ENCODE measurements around the gene CHPF2. TPM values are rescaled to one million over a fixed set of nuclear protein-coding genes. Genes with fewer than 3 reads are reported as not detected.

CHPF2 gene, protein sequence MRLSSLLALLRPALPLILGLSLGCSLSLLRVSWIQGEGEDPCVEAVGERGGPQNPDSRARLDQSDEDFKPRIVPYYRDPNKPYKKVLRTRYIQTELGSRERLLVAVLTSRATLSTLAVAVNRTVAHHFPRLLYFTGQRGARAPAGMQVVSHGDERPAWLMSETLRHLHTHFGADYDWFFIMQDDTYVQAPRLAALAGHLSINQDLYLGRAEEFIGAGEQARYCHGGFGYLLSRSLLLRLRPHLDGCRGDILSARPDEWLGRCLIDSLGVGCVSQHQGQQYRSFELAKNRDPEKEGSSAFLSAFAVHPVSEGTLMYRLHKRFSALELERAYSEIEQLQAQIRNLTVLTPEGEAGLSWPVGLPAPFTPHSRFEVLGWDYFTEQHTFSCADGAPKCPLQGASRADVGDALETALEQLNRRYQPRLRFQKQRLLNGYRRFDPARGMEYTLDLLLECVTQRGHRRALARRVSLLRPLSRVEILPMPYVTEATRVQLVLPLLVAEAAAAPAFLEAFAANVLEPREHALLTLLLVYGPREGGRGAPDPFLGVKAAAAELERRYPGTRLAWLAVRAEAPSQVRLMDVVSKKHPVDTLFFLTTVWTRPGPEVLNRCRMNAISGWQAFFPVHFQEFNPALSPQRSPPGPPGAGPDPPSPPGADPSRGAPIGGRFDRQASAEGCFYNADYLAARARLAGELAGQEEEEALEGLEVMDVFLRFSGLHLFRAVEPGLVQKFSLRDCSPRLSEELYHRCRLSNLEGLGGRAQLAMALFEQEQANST
- total RNA-seq: 77.5 and 83.2 TPM in 2 replicates

DNA sequence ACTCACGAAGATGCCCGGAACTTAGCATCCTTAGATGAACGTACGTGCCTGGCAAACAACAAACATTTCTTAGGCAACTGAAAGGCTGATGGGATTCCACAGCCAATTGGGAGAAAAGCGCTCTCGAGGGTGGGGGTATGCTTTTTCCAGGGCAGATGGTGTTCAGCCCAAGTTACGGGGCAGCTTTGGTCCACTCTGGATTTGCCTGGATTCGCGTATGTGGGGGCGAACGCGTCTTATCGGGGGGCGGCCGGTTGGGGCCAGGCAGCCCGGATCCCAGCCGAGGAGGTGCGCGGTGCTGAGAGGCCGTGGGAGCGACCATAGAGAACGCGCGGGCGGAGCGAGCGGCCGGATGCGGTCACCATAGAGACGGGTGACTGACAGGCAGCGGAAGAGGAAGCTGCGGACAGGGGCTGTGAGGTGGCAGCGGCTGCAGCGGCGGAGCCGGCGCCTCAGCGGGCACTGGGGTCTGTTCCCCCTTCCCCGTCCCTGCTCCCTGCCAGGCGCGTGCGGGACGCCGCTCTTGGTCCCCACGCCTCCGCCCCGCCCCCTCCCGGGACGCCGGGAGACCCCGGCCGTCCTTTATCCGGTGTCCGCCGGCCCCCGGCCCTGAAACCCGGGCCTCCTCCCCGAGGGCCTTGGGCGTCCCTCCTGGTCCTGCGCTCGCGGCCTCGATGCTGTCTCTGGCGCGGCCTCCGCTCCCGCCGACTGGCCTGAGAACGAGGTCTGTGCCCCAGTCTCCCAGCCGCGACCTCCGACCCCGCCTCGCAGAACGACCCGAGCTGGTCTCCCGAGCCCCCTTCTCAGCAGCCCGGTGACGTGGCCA, at the start of gene CHPF2:
CHPF2 (plus strand) TSS at position 393 of the 826 bp plus-strand sequence. CDS start 1,529 bp downstream, outside the sequence.
- Histone ChIP-seq H4K20me1 (ENCODE audit: insufficient read depth, low read length) (peaks cover 43% of the 10 kb centered on the region), H2AFZ (ENCODE audit: low read length) (peak within 1 kb of the TSS; percentile 95), H3K27ac (ENCODE audit: low read depth, low read length) (peak within 1 kb of the TSS; percentile 97), H3K79me2 (ENCODE audit: insufficient read depth, low read length) (peaks cover 55% of the 10 kb centered on the region), H3K36me3 (ENCODE audit: insufficient read depth, low read length) (peaks cover 36% of the 10 kb centered on the region), H3K9me3 (ENCODE audit: low read depth, low read length) (no peaks in the 10 kb centered on the region), H3K4me2 (ENCODE audit: insufficient read depth, low read length) (peak within 1 kb of the TSS; percentile 90), H3K4me1 (ENCODE audit: insufficient read depth, low read length) (peaks cover 31% of the 10 kb centered on the region), H3K27me3 (ENCODE audit: insufficient read depth, low read length) (no peaks in the 10 kb centered on the region), H3K4me3 (ENCODE audit: insufficient read depth, low read length) (peak within 1 kb of the TSS; percentile 99)
- TF ChIP-seq, protein P1, sequence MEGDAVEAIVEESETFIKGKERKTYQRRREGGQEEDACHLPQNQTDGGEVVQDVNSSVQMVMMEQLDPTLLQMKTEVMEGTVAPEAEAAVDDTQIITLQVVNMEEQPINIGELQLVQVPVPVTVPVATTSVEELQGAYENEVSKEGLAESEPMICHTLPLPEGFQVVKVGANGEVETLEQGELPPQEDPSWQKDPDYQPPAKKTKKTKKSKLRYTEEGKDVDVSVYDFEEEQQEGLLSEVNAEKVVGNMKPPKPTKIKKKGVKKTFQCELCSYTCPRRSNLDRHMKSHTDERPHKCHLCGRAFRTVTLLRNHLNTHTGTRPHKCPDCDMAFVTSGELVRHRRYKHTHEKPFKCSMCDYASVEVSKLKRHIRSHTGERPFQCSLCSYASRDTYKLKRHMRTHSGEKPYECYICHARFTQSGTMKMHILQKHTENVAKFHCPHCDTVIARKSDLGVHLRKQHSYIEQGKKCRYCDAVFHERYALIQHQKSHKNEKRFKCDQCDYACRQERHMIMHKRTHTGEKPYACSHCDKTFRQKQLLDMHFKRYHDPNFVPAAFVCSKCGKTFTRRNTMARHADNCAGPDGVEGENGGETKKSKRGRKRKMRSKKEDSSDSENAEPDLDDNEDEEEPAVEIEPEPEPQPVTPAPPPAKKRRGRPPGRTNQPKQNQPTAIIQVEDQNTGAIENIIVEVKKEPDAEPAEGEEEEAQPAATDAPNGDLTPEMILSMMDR (IDR thresholded peaks at IDR 0.05; ENCODE audit: extremely low read depth, low read depth, low read length): no peak
- peak; percentile 99 for DNase-seq (ENCODE audit: insufficient read length, low spot score, missing footprints)

DNA sequence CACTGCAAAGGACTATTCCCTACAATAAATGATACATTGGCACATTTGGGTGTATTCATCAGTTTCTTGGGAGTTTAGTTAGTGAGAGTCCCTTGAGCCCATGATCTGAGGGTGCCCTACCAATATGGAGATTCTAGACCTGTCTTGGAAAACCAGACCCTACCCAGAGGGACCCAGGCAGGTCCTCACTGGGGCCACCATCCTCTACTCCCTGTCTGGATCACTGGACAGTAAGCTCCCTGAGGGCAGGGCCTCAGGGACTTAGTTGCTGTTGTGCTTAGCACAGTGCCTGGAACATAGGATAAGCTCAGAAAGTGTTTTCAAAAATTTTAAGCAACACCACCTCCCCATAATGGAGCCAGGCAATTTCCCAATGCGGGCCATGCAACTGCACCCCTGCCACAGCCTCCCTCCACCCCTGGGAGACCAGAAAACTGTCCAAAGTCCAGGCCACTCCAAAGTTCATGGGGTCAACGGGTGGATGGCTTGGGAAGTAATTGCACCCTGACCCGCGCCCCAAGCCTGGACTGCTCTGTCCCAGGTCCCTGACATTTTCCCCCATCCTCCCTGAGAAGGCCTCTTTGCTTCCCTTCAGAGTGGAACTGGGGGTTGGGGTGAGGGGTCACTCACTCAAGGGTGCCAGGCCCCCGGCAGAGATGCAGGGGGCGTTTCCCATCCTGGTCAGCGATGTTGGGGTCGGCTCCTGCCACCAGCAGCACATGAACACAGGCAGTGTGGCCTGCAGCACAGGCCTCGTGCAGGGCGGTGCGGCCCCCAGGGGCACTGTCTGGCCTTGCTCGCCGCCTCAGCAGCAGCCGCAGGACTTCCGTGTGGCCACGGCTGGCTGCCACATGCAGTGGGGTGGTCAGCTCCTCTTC, 46.3 kb upstream of the CHPF2 start:
- no peak overlapping the region for H3K4me3 ChIP-seq (ENCODE audit: insufficient read depth, low read length)
- TF ChIP-seq, protein P1 (IDR thresholded peaks at IDR 0.05; ENCODE audit: extremely low read depth, low read depth, low read length): no peak
- no peaks in the 10 kb centered on the region for H3K79me2 ChIP-seq (ENCODE audit: insufficient read depth, low read length)
- no peak for DNase-seq (ENCODE audit: insufficient read length, low spot score, missing footprints)
- peaks cover 36% of the 10 kb centered on the region for H3K27me3 ChIP-seq (ENCODE audit: insufficient read depth, low read length)
- no peaks in the 10 kb centered on the region for H3K4me1 ChIP-seq (ENCODE audit: insufficient read depth, low read length)
- no peak overlapping the region for H2AFZ ChIP-seq (ENCODE audit: low read length)
- H3K4me2 ChIP-seq (ENCODE audit: insufficient read depth, low read length): no peak overlapping the region
- no peaks in the 10 kb centered on the region for H4K20me1 ChIP-seq (ENCODE audit: insufficient read depth, low read length)
- no peaks in the 10 kb centered on the region for H3K36me3 ChIP-seq (ENCODE audit: insufficient read depth, low read length)
- no peaks in the 10 kb centered on the region for H3K9me3 ChIP-seq (ENCODE audit: low read depth, low read length)
- no peak overlapping the region for H3K27ac ChIP-seq (ENCODE audit: low read depth, low read length)

DNA sequence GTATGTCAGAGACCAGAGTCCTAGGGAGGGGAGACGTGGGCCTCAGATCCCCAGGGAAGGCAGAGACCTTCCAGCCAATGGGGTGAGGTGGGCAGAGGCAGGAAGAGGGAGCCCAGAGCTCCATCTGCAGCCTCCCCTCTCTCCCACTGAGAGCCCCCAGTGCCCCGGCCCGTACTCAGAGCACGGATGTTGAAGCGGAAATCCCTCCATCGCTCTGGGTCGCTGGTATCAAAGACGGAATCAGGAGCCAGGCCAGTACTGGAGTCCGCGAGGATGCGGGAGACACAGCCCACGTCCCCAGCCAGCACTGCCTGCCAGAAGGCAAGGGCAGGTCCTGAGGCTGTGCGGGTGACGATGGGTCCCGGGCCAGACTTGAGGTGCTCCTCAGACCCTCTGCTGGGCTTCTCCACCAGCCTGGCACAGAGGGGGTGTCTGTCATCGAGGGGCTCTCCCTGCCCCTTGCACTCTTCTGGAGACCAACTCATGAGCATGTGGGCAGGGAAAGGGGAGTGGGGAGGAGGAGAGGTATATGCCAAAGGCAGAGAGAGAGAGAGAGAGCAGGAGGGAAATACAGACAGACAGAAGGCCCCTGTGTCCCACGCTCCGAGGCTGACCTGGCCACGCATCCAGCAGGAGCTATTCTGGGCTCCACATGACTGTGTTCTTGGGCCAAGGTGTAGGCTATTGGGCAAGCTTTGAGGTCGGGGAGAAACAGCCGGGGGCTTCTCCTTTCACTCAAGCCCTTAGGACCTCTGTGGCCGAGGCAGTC, 45.5 kb upstream of the CHPF2 start, which contains the start of gene ASB10:
ASB10 (minus strand) TSS at position 611 of the 769 bp plus-strand sequence; CDS start at position 491, 120 bp downstream.
- Histone ChIP-seq H3K9me3 (ENCODE audit: low read depth, low read length) (no peaks in the 10 kb centered on the region), H3K36me3 (ENCODE audit: insufficient read depth, low read length) (no peaks in the 10 kb centered on the region), H4K20me1 (ENCODE audit: insufficient read depth, low read length) (no peaks in the 10 kb centered on the region), H3K27ac (ENCODE audit: low read depth, low read length) (no peak within 1 kb of the TSS), H3K27me3 (ENCODE audit: insufficient read depth, low read length) (peaks cover 36% of the 10 kb centered on the region), H3K4me3 (ENCODE audit: insufficient read depth, low read length) (no peak within 1 kb of the TSS), H3K4me1 (ENCODE audit: insufficient read depth, low read length) (no peaks in the 10 kb centered on the region), H3K4me2 (ENCODE audit: insufficient read depth, low read length) (no peak within 1 kb of the TSS), H2AFZ (ENCODE audit: low read length) (no peak within 1 kb of the TSS), H3K79me2 (ENCODE audit: insufficient read depth, low read length) (no peaks in the 10 kb centered on the region)
- TF ChIP-seq, protein P1 (IDR thresholded peaks at IDR 0.05; ENCODE audit: extremely low read depth, low read depth, low read length): no peak
- peak; percentile 82 for DNase-seq (ENCODE audit: insufficient read length, low spot score, missing footprints)
